Esophagus mucosa (tissue), 1 donor: ENCODE results near the gene DHRS1. TPM values are rescaled to one million over a fixed set of nuclear protein-coding genes. Genes with fewer than 3 reads are reported as not detected.
A peak's percentile ranks its signal among the peaks of the same experiment; 100 is the strongest.

Experiments
- ATAC-seq: fragments of 200-7000 bp; cut with Tn5 transposase; one replicate; pipeline ENCODE4 v1.9.1; 2020
- total RNA-seq: library from RNA; stranded (reverse); gene quantifications from one replicate; pipeline ENCODE4 v1.2.4, GENCODE V29; 2023
- donor health status: DM: yes; HTN: yes; CAD: no.

DHRS1 gene
- total RNA-seq, 1 donor from 2014 or later: 110 TPM

- ATAC-seq: no peak
These were observed 27.7 kb upstream of the DHRS1 start for GRCh38 chr14:24327303-24327702.

GRCh38 chr14:24325963-24326362 is 26.4 kb upstream of the DHRS1 start:
- no peak for ATAC-seq

- no peak for ATAC-seq
These were observed 25.5 kb upstream of the DHRS1 start for GRCh38 chr14:24325041-24325530.

GRCh38 chr14:24324024-24324423 is 24.4 kb upstream of the DHRS1 start:
- no peak for ATAC-seq

- ATAC-seq: no peak
These were observed 23.8 kb upstream of the DHRS1 start for GRCh38 chr14:24323341-24323740.

GRCh38 chr14:24322672-24323071 is 23.1 kb upstream of the DHRS1 start:
- no peak for ATAC-seq

- ATAC-seq: no peak
These were observed 21.8 kb upstream of the DHRS1 start for GRCh38 chr14:24321212-24321975.

- peak; percentile 36 for ATAC-seq
These were observed 17.8 kb upstream of the DHRS1 start for GRCh38 chr14:24317141-24317928.

GRCh38 chr14:24316597-24316950 is 17.0 kb upstream of the DHRS1 start:
- peak; percentile 48 for ATAC-seq

GRCh38 chr14:24315807-24316596 is 16.4 kb upstream of the DHRS1 start:
- peak; percentile 56 for ATAC-seq

GRCh38 chr14:24315243-24315806 is 15.7 kb upstream of the DHRS1 start:
- no peak for ATAC-seq

- ATAC-seq: peak; percentile 32
These were observed 15.0 kb upstream of the DHRS1 start for GRCh38 chr14:24314377-24315193.

- no peak for ATAC-seq
These were observed 14.3 kb upstream of the DHRS1 start for GRCh38 chr14:24313913-24314312.

- no peak for ATAC-seq
These were observed 13.3 kb upstream of the DHRS1 start for GRCh38 chr14:24312736-24313507.

GRCh38 chr14:24311837-24312615 is 12.4 kb upstream of the DHRS1 start:
- peak; percentile 2 for ATAC-seq

GRCh38 chr14:24310646-24311604 is 11.3 kb upstream of the DHRS1 start, which contains the start of gene LTB4R:
LTB4R (plus strand) TSS chr14:24311502; CDS start chr14:24315652, 4,150 bp downstream.
- ATAC-seq: peak; percentile 63

- ATAC-seq: peak; percentile 9
These were observed 10.7 kb upstream of the DHRS1 start for GRCh38 chr14:24310265-24310645.

- ATAC-seq: peak; percentile 63
These were observed 10.1 kb upstream of the DHRS1 start, which contains the start of gene LTB4R2 for GRCh38 chr14:24309538-24310264. LTB4R2 (plus strand) TSS chr14:24310140; CDS start chr14:24310665, 525 bp downstream.
